Stimulated activated memory B cell treated with anti-CD40 and anti-IgM and Interleukin-4, amounts not matched to agents 10 μg/mL and 1 μg/mL and 100 μg/mL, for 72 hours (primary cell): ENCODE measurements around the gene TUFT1.

Source experiments
- ATAC-seq: fragments of 150-1000 bp; cut with Tn5 transposase; 2 replicates; pipeline ENCODE4 v1.10.0; 2021
- H3K27ac Mint-ChIP-seq: one replicate; pipeline ENCODE4 v1.8.0; 2022; ENCODE audit warnings: mild to moderate bottlenecking, mixed read lengths
- H3K27me3 Mint-ChIP-seq: one replicate; pipeline ENCODE4 v1.8.0; 2022; ENCODE audit warnings: mixed read lengths
- H3K36me3 Mint-ChIP-seq: one replicate; pipeline ENCODE4 v1.8.0; 2022; ENCODE audit warnings: mixed read lengths
- H3K4me1 Mint-ChIP-seq: one replicate; pipeline ENCODE4 v1.8.0; 2022; ENCODE audit warnings: mixed read lengths
- H3K4me3 Mint-ChIP-seq: one replicate; pipeline ENCODE4 v1.8.0; 2022; ENCODE audit warnings: mild to moderate bottlenecking, moderate library complexity, mixed read lengths
- H3K9me3 Mint-ChIP-seq: one replicate; pipeline ENCODE4 v1.8.0; 2022; ENCODE audit warnings: mixed read lengths

The TUFT1 gene

GRCh38 chr1:151541752-151542151, 1.6 kb downstream of the TUFT1 start:
- ATAC-seq, result no peak
- H3K9me3 Mint-ChIP-seq, result no peaks in the 10 kb centered on the region
- no peak overlapping the region for H3K27ac Mint-ChIP-seq
- no peaks in the 10 kb centered on the region for H3K36me3 Mint-ChIP-seq
- H3K4me3 Mint-ChIP-seq, result peak overlapping the region; percentile 93
- peaks cover 7% of the 10 kb centered on the region for H3K27me3 Mint-ChIP-seq
- peaks cover 24% of the 10 kb centered on the region for H3K4me1 Mint-ChIP-seq

- ATAC-seq, result no peak
- Mint-ChIP-seq H3K36me3 (no peaks in the 10 kb centered on the region), H3K27me3 (peaks cover 7% of the 10 kb centered on the region), H3K4me1 (peaks cover 24% of the 10 kb centered on the region), H3K4me3 (no peak overlapping the region), H3K27ac (no peak overlapping the region), H3K9me3 (no peaks in the 10 kb centered on the region)
Measured at GRCh38 chr1:151542710-151543129, 2.6 kb downstream of the TUFT1 start.

GRCh38 chr1:151545542-151545941, 5.4 kb downstream of the TUFT1 start:
- ATAC-seq, result no peak
- Mint-ChIP-seq H3K9me3 (no peaks in the 10 kb centered on the region), H3K27me3 (peaks cover 6% of the 10 kb centered on the region), H3K4me1 (peaks cover 16% of the 10 kb centered on the region), H3K27ac (no peak overlapping the region), H3K36me3 (no peaks in the 10 kb centered on the region), H3K4me3 (no peak overlapping the region)

GRCh38 chr1:151546011-151546925, 6.2 kb downstream of the TUFT1 start:
- no peak for ATAC-seq
- Mint-ChIP-seq H3K4me1 (peaks cover 9% of the 10 kb centered on the region), H3K27me3 (no peaks in the 10 kb centered on the region), H3K27ac (no peak overlapping the region), H3K4me3 (no peak overlapping the region), H3K9me3 (no peaks in the 10 kb centered on the region), H3K36me3 (no peaks in the 10 kb centered on the region)

- Mint-ChIP-seq H3K27ac (no peak overlapping the region), H3K4me1 (no peaks in the 10 kb centered on the region), H3K9me3 (no peaks in the 10 kb centered on the region), H3K36me3 (no peaks in the 10 kb centered on the region), H3K4me3 (no peak overlapping the region), H3K27me3 (no peaks in the 10 kb centered on the region)
- no peak for ATAC-seq
Measured at GRCh38 chr1:151547119-151547899, 7.2 kb downstream of the TUFT1 start.

- ATAC-seq, result no peak
- no peaks in the 10 kb centered on the region for H3K9me3 Mint-ChIP-seq
- no peak overlapping the region for H3K27ac Mint-ChIP-seq
- H3K4me1 Mint-ChIP-seq, result no peaks in the 10 kb centered on the region
- no peak overlapping the region for H3K4me3 Mint-ChIP-seq
- no peaks in the 10 kb centered on the region for H3K36me3 Mint-ChIP-seq
- H3K27me3 Mint-ChIP-seq, result no peaks in the 10 kb centered on the region
Measured at GRCh38 chr1:151547900-151548230, 7.8 kb downstream of the TUFT1 start.

GRCh38 chr1:151549199-151549598, 9.1 kb downstream of the TUFT1 start:
- no peaks in the 10 kb centered on the region for H3K36me3 Mint-ChIP-seq
- no peak overlapping the region for H3K27ac Mint-ChIP-seq
- H3K27me3 Mint-ChIP-seq, result no peaks in the 10 kb centered on the region
- ATAC-seq, result no peak
- H3K4me1 Mint-ChIP-seq, result no peaks in the 10 kb centered on the region
- H3K9me3 Mint-ChIP-seq, result no peaks in the 10 kb centered on the region
- H3K4me3 Mint-ChIP-seq, result no peak overlapping the region

GRCh38 chr1:151553659-151554058, 13.6 kb downstream of the TUFT1 start:
- no peaks in the 10 kb centered on the region for H3K36me3 Mint-ChIP-seq
- no peaks in the 10 kb centered on the region for H3K27me3 Mint-ChIP-seq
- no peak overlapping the region for H3K27ac Mint-ChIP-seq
- no peak overlapping the region for H3K4me3 Mint-ChIP-seq
- no peak for ATAC-seq
- H3K4me1 Mint-ChIP-seq, result no peaks in the 10 kb centered on the region
- no peaks in the 10 kb centered on the region for H3K9me3 Mint-ChIP-seq

GRCh38 chr1:151556052-151556451, 15.9 kb downstream of the TUFT1 start:
- H3K4me3 Mint-ChIP-seq, result no peak overlapping the region
- H3K36me3 Mint-ChIP-seq, result no peaks in the 10 kb centered on the region
- no peak overlapping the region for H3K27ac Mint-ChIP-seq
- no peaks in the 10 kb centered on the region for H3K9me3 Mint-ChIP-seq
- no peaks in the 10 kb centered on the region for H3K4me1 Mint-ChIP-seq
- no peaks in the 10 kb centered on the region for H3K27me3 Mint-ChIP-seq
- no peak for ATAC-seq

- no peak overlapping the region for H3K4me3 Mint-ChIP-seq
- no peak overlapping the region for H3K27ac Mint-ChIP-seq
- H3K27me3 Mint-ChIP-seq, result no peaks in the 10 kb centered on the region
- no peaks in the 10 kb centered on the region for H3K4me1 Mint-ChIP-seq
- ATAC-seq, result no peak
- H3K36me3 Mint-ChIP-seq, result no peaks in the 10 kb centered on the region
- H3K9me3 Mint-ChIP-seq, result no peaks in the 10 kb centered on the region
Measured at GRCh38 chr1:151562661-151563060, 22.6 kb downstream of the TUFT1 start.

GRCh38 chr1:151563376-151563775, 23.3 kb downstream of the TUFT1 start:
- H3K36me3 Mint-ChIP-seq, result no peaks in the 10 kb centered on the region
- H3K4me1 Mint-ChIP-seq, result no peaks in the 10 kb centered on the region
- no peak overlapping the region for H3K27ac Mint-ChIP-seq
- H3K4me3 Mint-ChIP-seq, result no peak overlapping the region
- no peaks in the 10 kb centered on the region for H3K9me3 Mint-ChIP-seq
- no peaks in the 10 kb centered on the region for H3K27me3 Mint-ChIP-seq
- no peak for ATAC-seq

- H3K9me3 Mint-ChIP-seq, result no peaks in the 10 kb centered on the region
- no peak for ATAC-seq
Measured at GRCh38 chr1:151565502-151566189, 25.5 kb downstream of the TUFT1 start.

GRCh38 chr1:151568626-151569088, 28.5 kb downstream of the TUFT1 start:
- Mint-ChIP-seq H3K9me3 (no peaks in the 10 kb centered on the region), H3K27ac (no peak overlapping the region), H3K27me3 (no peaks in the 10 kb centered on the region), H3K36me3 (no peaks in the 10 kb centered on the region), H3K4me3 (no peak overlapping the region), H3K4me1 (no peaks in the 10 kb centered on the region)
- no peak for ATAC-seq

More at GRCh38 chr1:151565502-151566189, 25.5 kb downstream of the TUFT1 start:
- Mint-ChIP-seq H3K4me3 (no peak overlapping the region), H3K4me1 (no peaks in the 10 kb centered on the region), H3K27ac (no peak overlapping the region), H3K36me3 (no peaks in the 10 kb centered on the region), H3K27me3 (no peaks in the 10 kb centered on the region)

GRCh38 chr1:151570819-151571218, 30.7 kb downstream of the TUFT1 start:
- no peak overlapping the region for H3K27ac Mint-ChIP-seq
- H3K27me3 Mint-ChIP-seq, result no peaks in the 10 kb centered on the region
- no peaks in the 10 kb centered on the region for H3K36me3 Mint-ChIP-seq
- no peak overlapping the region for H3K4me3 Mint-ChIP-seq
- H3K9me3 Mint-ChIP-seq, result no peaks in the 10 kb centered on the region
- no peaks in the 10 kb centered on the region for H3K4me1 Mint-ChIP-seq
- no peak for ATAC-seq
